GM04503 (cell line): ENCODE measurements around the gene RAB11B.
"Not testable (repeated sequence)": the region's sequence is repeated elsewhere in the genome, so short reads cannot be mapped to it uniquely, and the experiment has no call there.

ENCODE experiments used
- DNase-seq: peaks from one replicate; pipeline ENCODE4 v3.0.0-alpha.2; 2012; ENCODE audit warnings: low read depth

Gene RAB11B

GRCh38 chr19:8389891-8390616 is at the start of gene RAB11B:
Gene RAB11B (plus strand): TSS chr19:8390360. CDS start chr19:8390417, 57 bp downstream.
- DNase-seq: peak; percentile 99

GRCh38 chr19:8341504-8341903 is 48.7 kb upstream of the RAB11B start:
- DNase-seq: not testable (repeated sequence)

- no peak for DNase-seq
Measured at GRCh38 chr19:8342316-8342683, 47.9 kb upstream of the RAB11B start.

GRCh38 chr19:8342684-8343482 is 47.3 kb upstream of the RAB11B start, which contains the start of gene KANK3:
Gene KANK3 (minus strand): TSS chr19:8343262. CDS start chr19:8337828, 5,434 bp downstream.
- DNase-seq: peak; percentile 45

GRCh38 chr19:8343483-8343844 is 46.7 kb upstream of the RAB11B start:
- no peak for DNase-seq

GRCh38 chr19:8349629-8350372 is 40.4 kb upstream of the RAB11B start:
- not testable (repeated sequence) for DNase-seq

GRCh38 chr19:8352134-8352827 is 37.9 kb upstream of the RAB11B start:
- no peak for DNase-seq

GRCh38 chr19:8352845-8353244 is 37.3 kb upstream of the RAB11B start:
- not testable (repeated sequence) for DNase-seq

- peak; percentile 99 for DNase-seq
Measured at GRCh38 chr19:8355631-8356402, 34.3 kb upstream of the RAB11B start.

- no peak for DNase-seq
Measured at GRCh38 chr19:8357007-8357521, 33.1 kb upstream of the RAB11B start.

- no peak for DNase-seq
Measured at GRCh38 chr19:8358948-8359347, 31.2 kb upstream of the RAB11B start.

- DNase-seq: no peak
Measured at GRCh38 chr19:8360196-8360595, 30.0 kb upstream of the RAB11B start.

- peak; percentile 90 for DNase-seq
Measured at GRCh38 chr19:8361921-8362793, 28.0 kb upstream of the RAB11B start.

- DNase-seq: no peak
Measured at GRCh38 chr19:8363803-8364771, 26.1 kb upstream of the RAB11B start, which contains the start of gene ANGPTL4. Gene ANGPTL4 (plus strand): TSS chr19:8364155. CDS start chr19:8364322, 167 bp downstream.

- DNase-seq: no peak
Measured at GRCh38 chr19:8366121-8366581, 24.0 kb upstream of the RAB11B start.

GRCh38 chr19:8366961-8367326 is 23.2 kb upstream of the RAB11B start:
- DNase-seq: no peak

- DNase-seq: peak; percentile 88
Measured at GRCh38 chr19:8367327-8368001, 22.7 kb upstream of the RAB11B start.
